Liver (tissue), 9 donors: ENCODE data around the gene ATXN10. TPM values are rescaled to one million over a fixed set of nuclear protein-coding genes. Genes with fewer than 3 reads are reported as not detected.

ENCODE experiments used
- DNase-seq: peaks from one replicate; pipeline ENCODE4 v3.0.0-alpha.2; 2017; ENCODE audit warnings: low spot score
- H3K27ac ChIP-seq, 2 donors: one replicate each; pipeline ENCODE4 v1.7.0; 2013; ENCODE audit warnings: inconsistent platforms in 2 of 2, low read length in 2 of 2, control low read depth in 1 of 2, low read depth in 1 of 2, mild to moderate bottlenecking in 1 of 2
- H3K27me3 ChIP-seq, 4 donors: one replicate each; pipeline versions ENCODE4 v1.6.1 to v1.7.0; 2013; ENCODE audit warnings: low read length in 3 of 4, inconsistent platforms in 1 of 4, mild to moderate bottlenecking in 1 of 4, moderate library complexity in 1 of 4; ENCODE audit not compliant: control insufficient read depth in 4 of 4, insufficient read depth in 4 of 4
- H3K36me3 ChIP-seq, 4 donors: one replicate each; pipeline versions ENCODE4 v1.6.1 to v1.7.0; 2013; ENCODE audit warnings: low read length in 3 of 4, mild to moderate bottlenecking in 3 of 4, low read depth in 1 of 4, moderate library complexity in 1 of 4; ENCODE audit not compliant: control insufficient read depth in 4 of 4, insufficient read depth in 3 of 4
- H3K4me1 ChIP-seq, 4 donors: one replicate each; pipeline versions ENCODE4 v1.6.1 to v1.7.0; 2013; ENCODE audit warnings: low read length in 3 of 4, mild to moderate bottlenecking in 3 of 4, moderate library complexity in 1 of 4; ENCODE audit not compliant: control insufficient read depth in 4 of 4, insufficient read depth in 4 of 4
- H3K4me3 ChIP-seq, 3 donors: one replicate each; pipeline versions ENCODE4 v1.6.1 to v1.7.0; 2013; ENCODE audit warnings: low read length in 3 of 3, control low read depth in 1 of 3, low read depth in 1 of 3, mild to moderate bottlenecking in 1 of 3
- H3K9ac ChIP-seq, 2 donors: one replicate each; pipeline ENCODE4 v1.7.0; 2013; ENCODE audit warnings: low read length in 2 of 2, mild to moderate bottlenecking in 2 of 2, moderate library complexity in 2 of 2, control low read depth in 1 of 2, low read depth in 1 of 2
- H3K9me3 ChIP-seq, 4 donors: one replicate each; pipeline versions ENCODE4 v1.6.1 to v1.7.0; 2013; ENCODE audit warnings: low read length in 3 of 4; ENCODE audit not compliant: control insufficient read depth in 4 of 4
- FOXA2 ChIP-seq: IDR thresholded peaks from 2 replicates; pipeline ENCODE4 v1.6.1; 2016; ENCODE audit warnings: antibody characterized with exemption
- GABPA ChIP-seq, 2 donors: IDR thresholded peaks in 1 of 2; conservative IDR thresholded peaks in 1 of 2; 2 replicates each; pipeline ENCODE4 v1.6.1; 2016; ENCODE audit warnings: antibody characterized with exemption in 2 of 2, mild to moderate bottlenecking in 1 of 2, moderate library complexity in 1 of 2
- HNF4A ChIP-seq, 2 donors: conservative IDR thresholded peaks; 2 replicates each; pipeline ENCODE4 v1.6.1; 2016; ENCODE audit warnings: antibody characterized with exemption in 2 of 2, mild to moderate bottlenecking in 2 of 2
- HNF4G ChIP-seq: IDR thresholded peaks from 2 replicates; pipeline ENCODE4 v1.6.1; 2016; ENCODE audit warnings: antibody characterized with exemption
- JUND ChIP-seq, 2 donors: IDR thresholded peaks; 2 replicates each; pipeline ENCODE4 v1.6.1; 2016; ENCODE audit warnings: antibody characterized with exemption in 2 of 2
- NR2F2 ChIP-seq: IDR thresholded peaks from 2 replicates; pipeline ENCODE4 v1.6.1; 2016; ENCODE audit warnings: antibody characterized with exemption
- RAD21 ChIP-seq, 2 donors: IDR thresholded peaks; 2 replicates each; pipeline ENCODE4 v1.6.1; 2016; ENCODE audit warnings: antibody characterized with exemption in 2 of 2, mild to moderate bottlenecking in 2 of 2
- RXRA ChIP-seq, 2 donors: IDR thresholded peaks; 2 replicates each; pipeline ENCODE4 v1.6.1; 2017 to 2018; ENCODE audit warnings: antibody characterized with exemption in 2 of 2, mild to moderate bottlenecking in 1 of 2
- SP1 ChIP-seq: IDR thresholded peaks from 2 replicates; pipeline ENCODE4 v1.6.1; 2018; ENCODE audit warnings: antibody characterized with exemption, mild to moderate bottlenecking
- TAF1 ChIP-seq: conservative IDR thresholded peaks from 2 replicates; pipeline ENCODE4 v1.6.1; 2016; ENCODE audit warnings: antibody characterized with exemption, mild to moderate bottlenecking
- YY1 ChIP-seq: IDR thresholded peaks from 2 replicates; pipeline ENCODE4 v1.6.1; 2016; ENCODE audit warnings: antibody characterized with exemption, mild to moderate bottlenecking
- WGBS: extraction: QIAGEN DNeasy Blood & Tissue Kit; methylation state at CpG from one replicate; pipeline ENCODE4 v1.1.7; 2013; 5-methylcytosine and 5-hydroxymethylcytosine counted together
- polyA plus RNA-seq, 2 donors: library from polyadenylated mRNA; stranded (reverse) in 1 of 2; unstranded in 1 of 2; fragments of 200-250 nt in 1 of 2; fragments of >200 nt in 1 of 2; fragmentation: Nextera tagmentation in 1 of 2; extraction: Ambion mirVana in 1 of 2; gene quantifications; one replicate each; pipeline versions ENCODE4 v1.2.1 to v1.2.3, GENCODE V29; 2013 to 2015
- total RNA-seq, 2 donors: library from RNA; depleted of rRNA; stranded (reverse); fragments of >200 nt; gene quantifications; one replicate each; pipeline ENCODE4 v1.2.3, GENCODE V29; 2014
- TF ChIP-seq, protein P1 (sequence below): IDR thresholded peaks from 2 replicates; pipeline ENCODE4 v1.6.1; 2016; ENCODE audit warnings: antibody characterized with exemption
- TF ChIP-seq, protein P2 (sequence below): fragments of 150-350 bp; IDR thresholded peaks from 2 replicates; pipeline ENCODE4 v1.5.1; 2017; ENCODE audit warnings: improper control_type of control experiment, low read depth, low read length; ENCODE audit not compliant: missing input control
- TF ChIP-seq, protein P3 (sequence below): IDR thresholded peaks from 2 replicates; pipeline ENCODE4 v1.6.1; 2016; ENCODE audit warnings: antibody characterized with exemption, mild to moderate bottlenecking
- TF ChIP-seq, protein P4 (sequence below): IDR thresholded peaks from 2 replicates; pipeline ENCODE4 v1.6.1; 2016; ENCODE audit warnings: antibody characterized with exemption
- donor health status: healthy.
- donor health status: healthy.
- donor health status: healthy.
- donor health status: healthy.
- donor health status: healthy.

ATXN10 gene
- total and polyA plus RNA-seq, 4 donors, result 34.9 to 100 (median 69.7) TPM

DNA sequence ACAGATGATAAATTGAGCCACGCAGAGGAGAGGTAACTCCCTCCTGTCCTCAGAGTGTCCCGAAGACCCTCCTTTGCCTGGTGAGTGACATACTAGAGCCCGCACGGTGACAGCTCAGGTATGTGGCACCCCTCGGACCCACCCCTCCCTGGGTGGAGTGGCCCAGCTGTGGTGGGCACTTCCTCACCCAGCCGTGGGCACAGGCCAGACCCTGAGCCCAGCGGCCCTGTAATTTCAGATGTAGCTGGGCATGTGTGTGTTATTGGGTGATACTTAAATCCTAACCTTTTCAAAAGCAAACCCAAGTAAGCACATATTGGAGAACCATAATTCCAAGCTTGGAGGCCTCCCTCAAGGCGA is 212.2 kb downstream of the ATXN10 start:
- no peaks in the 10 kb centered on the region for H3K9me3 ChIP-seq
- H3K36me3 ChIP-seq, result no peaks in the 10 kb centered on the region
- no peak overlapping the region for H3K4me3 ChIP-seq
- no peak overlapping the region for H3K27ac ChIP-seq
- H3K27me3 ChIP-seq, result peaks cover 0 to 11% (median 0%) of the 10 kb centered on the region in 4 donors
- no peak overlapping the region for H3K9ac ChIP-seq
- no peak for DNase-seq
- 84% methylated on average over 8 of the region's 8 CpGs for WGBS
- H3K4me1 ChIP-seq, result no peaks in the 10 kb centered on the region
- TF ChIP-seq, protein P1, sequence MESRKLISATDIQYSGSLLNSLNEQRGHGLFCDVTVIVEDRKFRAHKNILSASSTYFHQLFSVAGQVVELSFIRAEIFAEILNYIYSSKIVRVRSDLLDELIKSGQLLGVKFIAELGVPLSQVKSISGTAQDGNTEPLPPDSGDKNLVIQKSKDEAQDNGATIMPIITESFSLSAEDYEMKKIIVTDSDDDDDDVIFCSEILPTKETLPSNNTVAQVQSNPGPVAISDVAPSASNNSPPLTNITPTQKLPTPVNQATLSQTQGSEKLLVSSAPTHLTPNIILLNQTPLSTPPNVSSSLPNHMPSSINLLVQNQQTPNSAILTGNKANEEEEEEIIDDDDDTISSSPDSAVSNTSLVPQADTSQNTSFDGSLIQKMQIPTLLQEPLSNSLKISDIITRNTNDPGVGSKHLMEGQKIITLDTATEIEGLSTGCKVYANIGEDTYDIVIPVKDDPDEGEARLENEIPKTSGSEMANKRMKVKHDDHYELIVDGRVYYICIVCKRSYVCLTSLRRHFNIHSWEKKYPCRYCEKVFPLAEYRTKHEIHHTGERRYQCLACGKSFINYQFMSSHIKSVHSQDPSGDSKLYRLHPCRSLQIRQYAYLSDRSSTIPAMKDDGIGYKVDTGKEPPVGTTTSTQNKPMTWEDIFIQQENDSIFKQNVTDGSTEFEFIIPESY, result no peak
- TF ChIP-seq GABPA (IDR thresholded peaks at IDR 0.05 in 1 of 2, conservative IDR thresholded peaks at IDR 0.05 in 1 of 2) (no peak), FOXA2 (no peak), RAD21 (IDR thresholded peaks at IDR 0.05) (no peak), HNF4A (conservative IDR thresholded peaks at IDR 0.05) (no peak), JUND (IDR thresholded peaks at IDR 0.05) (no peak), RXRA (IDR thresholded peaks at IDR 0.05) (no peak), TAF1 (no peak), NR2F2 (no peak), YY1 (no peak), HNF4G (no peak), SP1 (no peak)
- TF ChIP-seq, protein P2, sequence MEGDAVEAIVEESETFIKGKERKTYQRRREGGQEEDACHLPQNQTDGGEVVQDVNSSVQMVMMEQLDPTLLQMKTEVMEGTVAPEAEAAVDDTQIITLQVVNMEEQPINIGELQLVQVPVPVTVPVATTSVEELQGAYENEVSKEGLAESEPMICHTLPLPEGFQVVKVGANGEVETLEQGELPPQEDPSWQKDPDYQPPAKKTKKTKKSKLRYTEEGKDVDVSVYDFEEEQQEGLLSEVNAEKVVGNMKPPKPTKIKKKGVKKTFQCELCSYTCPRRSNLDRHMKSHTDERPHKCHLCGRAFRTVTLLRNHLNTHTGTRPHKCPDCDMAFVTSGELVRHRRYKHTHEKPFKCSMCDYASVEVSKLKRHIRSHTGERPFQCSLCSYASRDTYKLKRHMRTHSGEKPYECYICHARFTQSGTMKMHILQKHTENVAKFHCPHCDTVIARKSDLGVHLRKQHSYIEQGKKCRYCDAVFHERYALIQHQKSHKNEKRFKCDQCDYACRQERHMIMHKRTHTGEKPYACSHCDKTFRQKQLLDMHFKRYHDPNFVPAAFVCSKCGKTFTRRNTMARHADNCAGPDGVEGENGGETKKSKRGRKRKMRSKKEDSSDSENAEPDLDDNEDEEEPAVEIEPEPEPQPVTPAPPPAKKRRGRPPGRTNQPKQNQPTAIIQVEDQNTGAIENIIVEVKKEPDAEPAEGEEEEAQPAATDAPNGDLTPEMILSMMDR, result no peak
- TF ChIP-seq, protein P3, sequence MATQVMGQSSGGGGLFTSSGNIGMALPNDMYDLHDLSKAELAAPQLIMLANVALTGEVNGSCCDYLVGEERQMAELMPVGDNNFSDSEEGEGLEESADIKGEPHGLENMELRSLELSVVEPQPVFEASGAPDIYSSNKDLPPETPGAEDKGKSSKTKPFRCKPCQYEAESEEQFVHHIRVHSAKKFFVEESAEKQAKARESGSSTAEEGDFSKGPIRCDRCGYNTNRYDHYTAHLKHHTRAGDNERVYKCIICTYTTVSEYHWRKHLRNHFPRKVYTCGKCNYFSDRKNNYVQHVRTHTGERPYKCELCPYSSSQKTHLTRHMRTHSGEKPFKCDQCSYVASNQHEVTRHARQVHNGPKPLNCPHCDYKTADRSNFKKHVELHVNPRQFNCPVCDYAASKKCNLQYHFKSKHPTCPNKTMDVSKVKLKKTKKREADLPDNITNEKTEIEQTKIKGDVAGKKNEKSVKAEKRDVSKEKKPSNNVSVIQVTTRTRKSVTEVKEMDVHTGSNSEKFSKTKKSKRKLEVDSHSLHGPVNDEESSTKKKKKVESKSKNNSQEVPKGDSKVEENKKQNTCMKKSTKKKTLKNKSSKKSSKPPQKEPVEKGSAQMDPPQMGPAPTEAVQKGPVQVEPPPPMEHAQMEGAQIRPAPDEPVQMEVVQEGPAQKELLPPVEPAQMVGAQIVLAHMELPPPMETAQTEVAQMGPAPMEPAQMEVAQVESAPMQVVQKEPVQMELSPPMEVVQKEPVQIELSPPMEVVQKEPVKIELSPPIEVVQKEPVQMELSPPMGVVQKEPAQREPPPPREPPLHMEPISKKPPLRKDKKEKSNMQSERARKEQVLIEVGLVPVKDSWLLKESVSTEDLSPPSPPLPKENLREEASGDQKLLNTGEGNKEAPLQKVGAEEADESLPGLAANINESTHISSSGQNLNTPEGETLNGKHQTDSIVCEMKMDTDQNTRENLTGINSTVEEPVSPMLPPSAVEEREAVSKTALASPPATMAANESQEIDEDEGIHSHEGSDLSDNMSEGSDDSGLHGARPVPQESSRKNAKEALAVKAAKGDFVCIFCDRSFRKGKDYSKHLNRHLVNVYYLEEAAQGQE, result no peak
- TF ChIP-seq, protein P4, sequence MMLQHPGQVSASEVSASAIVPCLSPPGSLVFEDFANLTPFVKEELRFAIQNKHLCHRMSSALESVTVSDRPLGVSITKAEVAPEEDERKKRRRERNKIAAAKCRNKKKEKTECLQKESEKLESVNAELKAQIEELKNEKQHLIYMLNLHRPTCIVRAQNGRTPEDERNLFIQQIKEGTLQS, result no peak

DNA sequence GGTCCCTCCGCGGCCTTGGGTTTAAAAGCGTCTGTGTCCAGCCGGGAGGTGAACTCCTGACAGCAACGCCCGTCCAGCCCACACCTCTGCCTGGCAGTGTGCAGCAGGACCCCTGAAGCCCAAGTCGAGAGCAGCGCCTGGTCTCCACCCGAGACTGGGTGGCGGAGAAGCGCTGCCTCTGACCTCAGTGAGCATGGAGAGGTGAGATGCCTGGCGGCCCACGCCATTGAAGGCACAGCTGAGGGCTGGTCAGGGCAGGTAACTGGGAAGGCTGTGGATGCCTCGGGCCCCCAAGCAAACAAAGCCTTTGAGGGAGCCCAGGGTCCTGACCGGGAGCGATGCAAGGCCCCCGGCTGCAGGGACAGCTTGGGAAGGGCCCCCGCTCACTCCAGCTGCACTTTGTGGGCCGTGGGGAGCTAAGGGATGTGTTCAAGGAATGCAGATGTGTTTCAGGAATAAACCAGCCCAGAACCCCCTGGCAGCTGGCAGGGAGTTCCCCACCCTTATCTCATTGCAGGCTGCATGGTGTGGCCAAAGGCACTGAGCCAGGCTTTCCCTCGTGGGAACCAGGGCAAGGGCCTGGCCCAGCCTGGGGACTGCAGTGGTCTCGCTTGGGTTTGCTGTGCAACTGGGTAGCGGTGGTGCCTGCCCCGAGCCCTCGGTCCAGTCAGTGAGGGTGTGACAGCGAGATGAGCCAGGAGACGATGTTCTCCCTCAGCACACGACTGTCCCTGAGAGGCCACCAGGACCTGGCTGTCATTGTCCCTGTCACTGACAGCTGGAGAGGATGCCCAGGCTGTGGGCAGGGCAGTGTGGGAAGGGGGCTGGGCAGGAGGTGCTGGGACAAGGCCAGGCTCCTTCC is 212.8 kb downstream of the ATXN10 start:
- WGBS, result 70% methylated on average over 27 of the region's 27 CpGs
- Histone ChIP-seq H3K4me3 (no peak overlapping the region), H3K27ac (no peak overlapping the region), H3K9me3 (no peaks in the 10 kb centered on the region), H3K9ac (no peak overlapping the region), H3K4me1 (no peaks in the 10 kb centered on the region), H3K36me3 (no peaks in the 10 kb centered on the region), H3K27me3 (peaks cover 0 to 11% (median 0%) of the 10 kb centered on the region in 4 donors)
- no peak for DNase-seq
- no peak for TF ChIP-seq RAD21 (IDR thresholded peaks at IDR 0.05)
